COLO668 (cell line): ENCODE measurements around the gene SLC9A8.
"Not testable (repeated sequence)": the region's sequence is repeated elsewhere in the genome, so short reads cannot be mapped to it uniquely, and the experiment has no call there.

ENCODE experiments used
- DNase-seq: peaks from one replicate; lab custom pipeline; 2025; ENCODE audit not compliant: unreplicated experiment; lab: John Stamatoyannopoulos, UW

Gene SLC9A8

DNA sequence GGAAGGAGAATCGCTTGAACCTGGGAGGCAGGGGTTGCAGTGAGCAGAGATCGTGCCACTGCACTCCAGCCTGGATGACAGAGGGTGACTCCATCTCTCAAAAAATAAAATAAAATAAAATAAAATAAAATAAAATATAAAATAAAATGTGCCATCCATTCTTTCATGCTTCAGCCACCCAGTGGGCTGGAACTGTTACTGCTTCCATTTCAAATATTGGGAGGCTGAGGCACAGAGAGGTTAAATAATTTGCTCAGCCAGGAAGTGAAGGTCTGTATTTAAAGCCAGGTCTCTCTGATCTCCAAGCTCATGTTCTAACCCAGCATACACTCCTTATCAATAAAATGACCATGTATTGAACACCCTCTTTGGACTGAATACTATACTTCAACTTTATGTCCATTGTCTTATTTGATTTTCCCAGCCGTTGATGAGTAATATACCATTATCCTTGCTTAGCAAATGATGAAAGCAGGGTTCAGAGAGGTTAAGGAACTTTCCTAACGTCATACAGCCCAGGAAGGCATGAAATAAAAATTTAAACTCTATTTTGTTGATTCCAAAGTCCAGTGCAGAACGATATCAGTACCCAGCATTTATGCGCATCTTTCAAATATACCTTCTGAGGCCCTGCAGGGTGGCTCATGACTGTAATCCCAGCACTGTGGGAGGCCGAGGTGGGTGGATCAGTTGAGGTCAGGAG, 25.8 kb upstream of the SLC9A8 start:
- DNase-seq = no peak

GRCh38 chr20:49787371-49788357, 25.0 kb upstream of the SLC9A8 start:
- DNase-seq = no peak

DNA sequence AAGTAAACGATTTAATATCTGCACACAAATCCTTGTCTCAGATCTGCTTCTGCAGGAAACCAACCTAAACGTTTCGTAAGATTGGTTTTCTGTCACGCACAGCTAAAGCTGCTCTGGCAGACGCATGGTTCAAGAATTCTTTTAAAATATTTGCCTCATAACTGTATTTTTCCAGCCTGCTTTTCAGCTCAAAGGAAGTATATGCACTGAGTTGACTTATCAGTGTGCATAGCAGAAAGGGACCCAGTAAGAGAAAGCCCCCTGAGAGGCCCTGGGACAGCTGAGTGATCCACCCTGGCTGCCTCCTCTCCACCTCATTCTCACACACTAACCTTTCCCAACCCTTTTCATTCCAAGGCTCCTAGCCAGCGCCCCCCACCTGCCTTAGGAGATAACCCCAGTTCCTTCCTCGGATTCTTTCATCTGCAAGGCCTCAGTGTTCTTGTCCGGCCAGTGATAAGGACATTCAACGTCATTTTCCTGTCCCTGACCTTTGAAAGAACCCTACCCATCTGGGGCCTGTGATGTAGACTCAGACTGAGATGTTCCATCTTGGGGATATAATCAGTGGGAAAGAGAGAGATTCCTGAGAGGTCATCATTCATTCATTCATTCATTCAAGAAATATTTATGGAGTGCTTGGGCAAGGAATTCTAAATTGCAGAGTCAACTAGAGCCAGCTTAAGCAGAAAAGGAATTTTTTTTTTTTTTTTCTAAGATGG, 22.4 kb upstream of the SLC9A8 start:
- no peak for DNase-seq

DNA sequence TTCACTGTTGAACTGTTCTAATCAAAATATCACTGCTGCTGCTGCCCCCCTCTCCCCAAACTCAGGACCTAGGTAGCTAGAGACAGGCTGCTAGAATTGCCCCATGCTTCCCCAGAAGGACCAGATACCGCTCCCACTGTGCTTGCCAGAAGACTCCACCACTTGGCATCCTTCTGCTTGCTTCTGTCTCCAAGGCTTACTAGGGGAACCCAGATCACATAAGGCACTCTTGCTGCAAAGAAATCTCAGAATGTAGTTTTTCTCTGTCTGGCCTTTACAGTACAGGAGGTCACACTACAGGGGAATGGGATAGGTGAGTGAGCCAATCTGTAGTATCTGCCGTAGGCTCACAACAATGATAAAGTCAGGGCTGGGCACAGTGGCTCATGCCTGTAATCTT, 21.5 kb upstream of the SLC9A8 start:
- no peak for DNase-seq

DNA sequence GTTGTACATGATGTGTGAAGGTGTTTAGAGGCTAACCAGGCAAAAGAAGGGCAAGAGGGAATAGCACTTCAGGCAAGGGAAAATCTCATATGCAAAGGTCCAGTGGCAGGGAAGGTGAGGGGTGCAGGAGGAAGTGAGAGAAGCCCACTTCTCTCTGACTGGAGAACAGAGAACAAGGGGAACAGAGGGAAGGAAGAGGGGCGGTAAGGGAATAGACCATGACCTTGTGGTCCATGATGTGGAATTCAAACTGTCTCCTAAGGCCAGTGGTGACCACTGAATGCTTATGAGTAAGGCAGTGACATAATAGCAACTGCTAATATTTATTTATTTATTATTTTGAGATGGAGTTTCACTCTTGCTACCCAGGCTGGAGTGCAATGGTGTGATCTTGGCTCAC, 20.6 kb upstream of the SLC9A8 start:
- DNase-seq = no peak

DNA sequence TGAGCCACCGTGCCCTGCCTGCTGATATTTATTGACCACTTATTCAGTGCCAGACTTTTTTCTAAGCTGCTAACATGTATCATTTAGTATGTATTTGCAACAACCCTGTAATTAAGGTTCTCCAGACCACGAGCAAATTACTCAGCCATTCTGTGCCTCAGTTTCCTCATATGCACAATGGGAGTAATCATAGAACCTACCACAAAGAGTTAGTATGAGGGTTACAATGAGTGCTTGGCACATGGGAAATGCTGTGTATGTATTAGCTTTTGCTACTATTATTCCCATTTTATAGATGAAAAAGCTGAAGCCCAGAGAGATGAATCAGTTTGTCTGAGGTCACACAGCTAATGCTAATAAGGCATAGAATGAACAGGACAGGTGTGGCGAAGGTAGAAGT, 20.0 kb upstream of the SLC9A8 start:
- DNase-seq = no peak

DNA sequence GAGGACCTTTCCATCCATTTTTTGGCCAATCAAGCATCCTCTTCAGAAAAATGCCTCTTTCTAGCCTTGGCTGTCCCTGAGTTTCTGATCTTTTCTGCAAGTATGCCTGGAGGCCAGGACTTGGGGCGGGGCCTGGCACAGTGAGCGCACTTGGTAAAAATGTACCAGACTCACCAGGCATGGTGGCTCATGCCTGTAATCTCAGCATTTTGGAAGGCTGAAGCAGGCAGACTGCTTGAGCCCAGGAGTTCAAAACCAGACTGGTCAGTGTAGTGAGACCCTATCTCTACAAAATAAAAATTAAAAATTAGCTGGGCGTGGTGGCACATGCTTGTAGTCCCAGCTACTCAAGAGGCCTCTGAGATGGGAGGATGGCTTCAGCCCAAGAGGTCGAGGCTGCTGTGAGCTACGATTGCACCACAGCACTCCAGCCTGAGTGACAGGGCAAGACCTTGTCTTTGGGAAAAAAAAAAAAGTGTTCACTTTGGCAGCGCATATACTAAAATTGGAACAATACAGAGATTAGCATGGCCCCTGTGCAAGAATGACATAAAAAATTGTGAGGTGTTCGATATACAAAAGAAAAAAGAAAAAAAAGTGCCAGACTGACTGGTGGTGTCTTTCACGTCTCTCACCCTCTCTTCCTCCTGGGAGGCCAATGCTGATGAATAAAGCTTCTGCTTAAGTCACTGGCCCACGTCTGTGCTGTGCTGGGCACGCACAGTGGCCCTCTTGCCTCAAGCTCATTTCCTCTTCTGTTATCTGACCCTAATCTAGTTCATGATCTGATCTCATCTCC, 18.1 kb upstream of the SLC9A8 start:
- DNase-seq = no peak

GRCh38 chr20:49795135-49795424, 17.5 kb upstream of the SLC9A8 start:
- no peak for DNase-seq

DNA sequence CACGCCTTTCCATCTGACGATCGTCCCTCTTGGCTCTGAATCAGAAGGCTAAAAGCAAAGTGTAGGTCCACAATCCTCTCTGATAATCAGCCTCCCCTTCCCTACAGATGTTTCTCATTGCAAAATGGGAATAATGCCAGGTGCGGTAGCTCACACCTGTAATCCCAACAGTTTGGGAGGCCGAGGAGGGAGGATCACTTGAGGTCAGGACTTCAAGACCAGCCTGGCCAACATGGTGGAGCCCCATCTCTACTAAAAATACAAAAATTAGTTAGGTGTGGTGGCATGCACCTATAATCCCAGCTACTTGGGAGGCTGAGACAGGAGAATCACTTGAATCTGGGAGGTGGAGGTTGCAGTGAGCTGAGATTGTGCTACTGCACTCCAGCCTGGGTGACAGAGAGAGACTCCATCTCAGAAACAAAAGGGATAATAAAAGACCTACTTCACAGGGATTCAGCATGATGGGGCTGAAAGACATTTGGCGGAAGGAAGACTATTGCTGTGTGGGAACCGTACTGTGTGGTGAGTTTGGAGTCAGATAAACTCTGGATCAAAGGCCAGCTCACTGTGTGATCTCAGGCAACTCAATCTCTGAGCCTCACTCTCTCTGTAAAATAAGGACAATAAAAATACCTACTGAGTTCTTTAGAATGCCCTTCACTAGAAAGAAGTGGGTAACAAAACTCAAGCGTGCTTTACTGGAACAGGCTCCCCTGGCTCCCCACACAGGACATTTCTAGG, 15.9 kb upstream of the SLC9A8 start:
- DNase-seq = no peak

DNA sequence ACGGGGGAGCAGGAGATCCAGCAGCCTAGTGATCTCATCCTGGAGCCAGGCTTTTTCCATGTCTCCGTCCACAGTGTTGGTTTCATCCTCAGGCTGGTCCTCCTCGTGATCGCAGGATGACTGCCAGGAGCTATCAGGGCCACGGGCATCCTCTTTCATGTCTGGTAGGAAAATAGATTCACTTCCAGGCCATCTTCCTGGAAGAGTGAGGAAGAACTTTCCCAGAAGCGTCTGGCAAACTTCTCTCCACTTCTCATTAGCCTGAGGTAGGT, 15.3 kb upstream of the SLC9A8 start:
- no peak for DNase-seq

GRCh38 chr20:49798718-49799117, 13.9 kb upstream of the SLC9A8 start:
- DNase-seq = no peak

DNA sequence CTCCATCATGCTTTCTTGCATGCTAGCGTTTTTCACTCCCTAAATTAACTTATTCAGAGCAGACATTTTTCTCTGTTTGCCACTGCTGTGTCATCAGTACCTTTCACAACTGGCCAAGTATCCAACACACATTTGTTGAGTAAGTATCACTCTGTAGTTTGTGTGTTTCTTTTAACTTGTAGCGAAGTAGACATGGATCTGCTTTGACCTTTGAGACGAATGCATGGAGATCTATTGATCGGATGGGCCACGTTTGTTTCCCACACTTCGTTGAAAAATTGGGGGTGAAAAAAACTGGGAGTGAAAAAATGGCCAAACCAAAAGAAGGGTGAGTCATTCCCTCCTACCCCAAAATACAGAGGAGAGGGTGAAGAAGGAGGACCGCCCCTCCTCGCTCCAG, 12.9 kb upstream of the SLC9A8 start:
- no peak for DNase-seq

DNA sequence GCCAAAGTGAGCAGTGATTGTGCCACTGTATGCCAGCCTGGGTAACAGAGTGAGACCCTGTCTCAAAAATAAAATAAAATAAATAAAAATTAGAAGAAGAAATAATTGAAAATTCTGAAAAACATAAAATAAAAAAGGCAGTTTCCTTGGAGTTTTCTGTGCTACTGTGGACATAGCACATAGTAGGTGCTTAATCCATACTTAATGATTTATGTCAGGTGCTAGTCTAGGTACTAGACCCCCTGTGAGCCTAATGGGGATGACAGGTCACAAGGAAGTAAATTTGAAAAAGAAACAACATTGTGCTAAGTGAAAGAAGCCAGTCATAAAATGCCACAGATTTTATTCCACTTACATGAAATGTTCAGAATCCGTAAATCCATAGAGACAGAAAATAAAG, 9.2 kb upstream of the SLC9A8 start:
- DNase-seq = no peak

DNA sequence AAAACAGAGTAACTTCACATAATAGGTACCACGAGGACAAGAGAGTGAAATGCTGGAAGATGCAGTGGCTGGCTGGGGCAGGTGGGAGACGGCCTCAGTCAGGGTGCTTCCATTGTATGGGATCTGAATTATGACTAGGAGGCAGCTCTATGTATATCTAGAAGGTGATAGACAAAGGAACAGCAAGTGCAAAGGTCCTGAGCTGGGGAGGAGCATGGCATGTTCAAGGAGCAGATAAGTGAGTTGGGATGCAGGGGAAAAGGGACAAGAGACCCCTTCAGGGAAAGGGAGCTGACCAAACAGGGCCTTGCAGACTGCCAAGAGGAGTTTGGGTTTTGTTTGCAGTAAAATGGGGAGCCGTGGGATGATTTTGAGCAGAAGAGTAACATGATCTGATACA, 8.3 kb upstream of the SLC9A8 start:
- no peak for DNase-seq

DNA sequence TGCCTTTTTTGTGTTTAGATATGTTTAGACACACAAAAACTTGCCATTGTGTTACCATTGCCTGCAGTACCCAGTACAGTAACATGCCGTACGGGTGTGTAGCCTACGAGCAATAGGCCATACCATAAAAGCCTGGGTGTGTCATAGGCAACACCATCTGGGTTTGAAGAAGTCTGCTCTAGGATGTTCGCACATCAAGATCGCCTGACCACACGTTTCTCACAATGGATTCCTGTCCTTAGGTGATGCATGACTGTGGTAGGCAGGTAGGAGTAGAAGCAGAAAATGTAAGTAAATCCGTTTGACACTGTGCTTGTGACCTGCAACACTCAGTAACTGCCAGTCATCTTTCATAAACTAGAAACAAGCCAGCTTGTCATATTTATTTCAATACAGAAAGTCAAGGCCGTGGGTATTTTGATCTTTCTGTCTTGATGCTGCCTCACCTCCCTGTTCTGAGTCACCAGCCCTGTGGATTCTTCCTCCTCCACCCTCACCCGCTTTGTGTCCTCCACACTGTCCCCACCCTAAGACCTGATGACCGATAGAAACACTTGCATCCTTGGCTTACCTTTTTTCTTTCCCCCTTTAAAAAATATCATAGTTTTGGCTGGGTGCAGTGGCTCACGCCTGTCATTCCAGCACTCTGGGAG, 7.3 kb upstream of the SLC9A8 start:
- DNase-seq = not testable (repeated sequence)

GRCh38 chr20:49808753-49809152, 3.9 kb upstream of the SLC9A8 start:
- DNase-seq = no peak

GRCh38 chr20:49809803-49810359, 2.7 kb upstream of the SLC9A8 start:
- DNase-seq = no peak

DNA sequence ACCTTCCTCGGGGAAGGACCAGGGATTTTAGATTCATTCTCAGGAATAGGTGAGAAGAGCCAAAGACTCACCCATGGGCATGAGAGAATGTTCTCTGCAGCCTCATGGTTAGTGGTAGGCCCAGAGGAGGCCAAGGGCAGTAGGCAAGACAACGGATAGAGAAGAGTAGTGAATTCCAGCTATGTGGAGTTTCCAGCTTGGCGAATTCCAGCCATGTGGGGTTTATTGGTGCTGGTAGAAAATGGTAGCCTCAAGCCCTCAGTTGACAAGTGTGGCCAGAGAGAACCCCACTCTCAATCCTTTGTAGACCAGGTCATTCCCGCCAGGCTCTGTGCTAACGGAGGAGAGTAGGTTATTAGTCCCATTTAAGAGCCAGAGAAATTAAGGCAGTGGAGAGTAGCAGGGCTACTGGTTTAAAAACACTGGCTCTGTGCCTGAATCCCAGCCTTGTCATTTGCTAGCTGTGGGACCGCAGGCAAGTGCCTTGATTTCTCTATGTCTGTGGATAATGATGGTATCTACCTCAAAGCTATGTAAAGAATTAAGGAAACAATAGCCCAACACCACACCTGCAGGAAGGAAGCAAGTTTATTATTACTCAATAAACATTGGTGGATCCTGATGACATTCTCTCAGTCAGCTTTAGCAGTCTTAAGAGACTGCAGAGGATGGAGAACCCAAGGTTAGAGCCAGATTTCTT, 2.0 kb upstream of the SLC9A8 start:
- DNase-seq = no peak

GRCh38 chr20:49811825-49812506, 662 bp upstream of the SLC9A8 start:
- DNase-seq = no peak
